Suprapubic skin (tissue), 4 donors: ENCODE results near the gene POLR1A.

ENCODE experiments used
- CTCF ChIP-seq, 2 donors: fragments of 200-600 bp in 1 of 2; fragments of 450-650 bp in 1 of 2; sonication (generic) in 1 of 2; IDR thresholded peaks; one replicate each; pipeline ENCODE4 v1.5.1; 2016 to 2019; ENCODE audit warnings: antibody characterized with exemption in 2 of 2, mild to moderate bottlenecking in 1 of 2, moderate library complexity in 1 of 2
- EP300 ChIP-seq: sonication (generic); formaldehyde crosslinking; IDR thresholded peaks from one replicate; pipeline ENCODE4 v1.6.1; 2017; ENCODE audit warnings: antibody characterized with exemption
- POLR2A ChIP-seq, 2 donors: fragments of 450-650 bp; IDR thresholded peaks; one replicate each; pipeline ENCODE4 v1.6.1; 2017; ENCODE audit warnings: antibody characterized with exemption in 2 of 2, mild to moderate bottlenecking in 2 of 2, moderate library complexity in 2 of 2
- POLR2AphosphoS5 ChIP-seq, 3 donors: sonication (generic); formaldehyde crosslinking; IDR thresholded peaks; one replicate each; pipeline ENCODE4 v1.6.1; 2017; ENCODE audit warnings: antibody characterized with exemption in 3 of 3

- TF ChIP-seq POLR2AphosphoS5 (IDR thresholded peaks at IDR 0.05) (no peak), POLR2A (IDR thresholded peaks at IDR 0.05) (no peak), CTCF (IDR thresholded peaks at IDR 0.05) (no peak), EP300 (no peak)
These were observed 71.7 kb downstream of the POLR1A start for GRCh38 chr2:86033751-86034692.
